Fibroblast of peridontal ligament (primary cell): ENCODE data around the gene LDLRAD4.

Experiments
- DNase-seq: peaks from one replicate; pipeline ENCODE4 v3.0.0-alpha.2; 2010; ENCODE audit errors: extremely low read depth

The LDLRAD4 gene

GRCh38 chr18:13284330-13285027, 65.9 kb downstream of the LDLRAD4 start:
- DNase-seq = no peak

GRCh38 chr18:13285874-13286273, 67.3 kb downstream of the LDLRAD4 start:
- DNase-seq = no peak

DNA sequence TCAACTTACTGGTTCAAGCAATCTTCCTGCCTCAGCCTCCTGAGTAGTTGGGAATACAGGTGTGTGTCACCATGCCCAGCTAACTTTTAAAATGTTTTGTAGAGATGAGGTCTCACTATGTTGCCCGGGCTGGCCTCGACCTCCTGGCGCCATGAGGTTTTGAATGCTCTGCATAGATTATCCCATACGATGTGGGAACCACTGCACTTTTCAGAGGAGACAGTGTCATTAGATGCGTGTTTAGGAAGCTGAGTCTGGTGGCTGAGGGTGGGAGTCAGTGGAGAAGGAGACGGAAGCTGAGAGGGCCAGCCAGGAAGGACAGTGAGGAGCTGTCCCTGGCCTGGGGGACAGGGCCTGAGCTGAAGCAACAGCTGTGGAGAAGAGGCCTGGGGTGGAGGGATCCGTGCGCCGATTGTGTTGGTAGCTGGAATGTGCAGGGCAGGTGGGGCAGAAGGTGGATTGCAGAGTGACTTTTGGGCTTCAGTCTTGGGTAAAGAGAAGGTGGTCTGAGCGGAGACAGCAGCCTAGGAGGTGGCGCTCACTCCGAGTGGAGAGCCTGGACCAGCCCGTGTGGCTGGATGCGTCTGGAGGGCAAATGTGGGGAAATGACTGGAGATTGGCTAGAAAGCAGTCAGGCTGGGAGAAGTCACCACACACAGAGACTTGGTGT, 68.0 kb downstream of the LDLRAD4 start:
- no peak for DNase-seq

DNA sequence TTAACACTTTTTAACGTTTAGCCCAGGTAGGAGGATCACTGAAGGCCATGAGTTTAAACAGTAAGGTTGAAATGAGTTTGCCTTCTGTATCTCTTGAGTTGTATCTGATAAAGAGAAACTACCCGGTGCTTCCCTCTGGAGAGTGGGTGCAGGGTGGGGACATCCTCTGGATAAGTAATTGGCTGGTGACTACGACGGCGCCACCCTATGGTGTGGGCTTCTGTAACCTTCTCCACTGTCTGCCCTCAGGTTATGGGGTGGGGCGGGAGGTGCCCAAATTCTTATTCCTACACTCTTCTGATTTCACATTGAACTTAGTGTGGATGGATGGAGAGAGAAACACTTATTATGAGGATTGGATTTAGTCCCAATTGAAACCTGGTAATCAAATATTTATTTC, 68.8 kb downstream of the LDLRAD4 start:
- DNase-seq = no peak

DNA sequence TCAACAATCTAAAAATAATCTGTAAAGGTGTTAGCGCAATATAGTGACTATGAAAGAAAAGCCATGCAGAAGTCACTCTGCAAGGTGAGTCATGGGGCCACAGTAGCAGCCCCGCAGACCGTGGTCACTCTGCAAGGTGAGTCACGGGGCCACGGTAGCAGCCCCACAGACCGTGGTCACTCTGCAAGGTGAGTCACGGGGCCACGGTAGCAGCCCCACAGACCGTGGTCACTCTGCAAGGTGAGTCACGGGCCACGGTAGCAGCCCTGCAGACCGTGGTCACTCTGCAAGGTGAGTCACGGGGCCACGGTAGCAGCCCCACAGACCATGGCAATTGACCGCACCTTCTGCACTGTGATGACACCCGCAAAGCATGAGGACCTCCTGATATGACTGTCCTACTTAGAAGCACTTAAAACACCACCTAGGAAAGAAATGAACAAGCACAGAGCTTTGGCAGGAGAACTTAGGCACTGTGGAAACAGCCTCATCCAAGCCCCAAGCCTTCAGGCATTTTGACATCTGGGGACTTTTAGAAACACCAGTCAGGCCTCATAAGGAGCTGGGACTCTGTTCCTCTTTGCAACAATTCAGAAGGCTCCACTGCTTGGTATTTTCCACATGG, 70.1 kb downstream of the LDLRAD4 start:
- no peak for DNase-seq

DNA sequence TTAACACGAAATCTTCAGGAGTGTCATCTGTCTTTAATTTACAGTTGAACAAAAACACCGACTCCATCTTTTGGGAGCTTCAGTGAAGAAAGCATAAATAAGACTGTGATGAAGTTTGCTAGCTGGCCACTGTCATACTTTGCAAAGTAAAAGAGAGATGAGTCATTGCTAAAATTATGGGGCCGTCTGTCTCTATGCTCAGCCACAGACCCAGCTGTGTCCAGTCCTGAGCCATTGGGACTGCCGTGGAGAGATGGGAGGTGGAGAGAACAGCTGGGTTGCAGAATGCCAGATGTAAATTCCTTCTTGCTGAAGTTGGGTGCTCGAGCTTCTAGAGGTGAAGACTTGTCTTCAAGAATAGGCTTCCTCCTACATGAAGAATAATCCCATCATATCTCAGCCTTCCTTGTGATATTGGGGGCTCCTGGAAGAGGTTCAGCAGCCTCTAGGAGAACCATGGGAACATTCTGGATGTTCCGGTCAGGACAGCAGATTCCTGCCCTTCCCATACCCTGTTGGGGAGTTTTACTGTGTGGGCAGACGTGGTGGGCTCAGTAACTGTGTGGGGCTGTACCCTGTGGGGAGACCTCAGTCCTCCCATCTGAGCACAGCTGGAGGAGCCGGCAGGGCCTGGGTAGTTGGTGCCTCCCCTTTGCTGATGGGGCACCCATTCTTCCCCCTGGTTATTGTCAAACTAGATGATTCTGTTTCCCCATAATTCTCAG, 71.1 kb downstream of the LDLRAD4 start:
- no peak for DNase-seq

DNA sequence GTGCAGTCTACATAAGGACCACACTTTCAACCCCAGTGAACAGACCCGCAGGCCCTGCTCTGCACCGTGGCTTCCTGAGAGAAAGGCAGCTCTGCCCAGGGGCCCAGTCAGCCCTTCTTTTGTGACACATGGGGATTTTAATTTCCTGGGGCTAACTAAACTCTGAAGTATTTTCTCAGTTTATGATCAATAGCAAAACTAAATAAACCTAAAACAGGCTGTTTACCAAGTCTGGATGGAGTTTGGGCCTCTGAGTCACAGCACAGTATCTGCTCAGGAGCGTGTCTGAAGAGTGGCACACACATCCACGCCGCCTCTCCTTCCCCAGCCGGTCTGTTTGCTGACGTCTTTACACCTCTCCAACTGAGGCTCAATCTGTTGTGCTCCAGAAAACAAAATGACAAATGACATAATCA, 72.3 kb downstream of the LDLRAD4 start:
- DNase-seq = no peak

DNA sequence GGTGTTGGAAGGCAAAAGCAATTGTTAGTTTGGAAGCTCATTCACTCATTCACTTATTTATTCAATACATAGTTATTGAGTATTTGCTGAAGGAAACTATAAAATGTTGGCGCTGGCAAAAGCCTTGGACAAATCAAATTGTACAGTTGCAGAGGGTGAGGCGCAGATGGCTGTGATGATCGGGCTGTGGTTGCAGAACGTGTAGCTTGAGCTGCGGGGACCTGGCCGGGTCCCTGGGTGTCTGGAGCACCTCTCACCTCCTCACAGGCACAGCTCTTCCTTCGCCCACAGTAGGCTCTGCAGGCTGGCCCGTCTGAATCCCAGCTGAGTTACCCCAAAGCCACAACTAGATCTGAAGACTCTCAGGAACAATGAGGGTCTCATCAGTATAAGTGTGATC, 72.7 kb downstream of the LDLRAD4 start:
- no peak for DNase-seq

- DNase-seq = no peak
Observed at GRCh38 chr18:13291745-13292447, 73.3 kb downstream of the LDLRAD4 start.

DNA sequence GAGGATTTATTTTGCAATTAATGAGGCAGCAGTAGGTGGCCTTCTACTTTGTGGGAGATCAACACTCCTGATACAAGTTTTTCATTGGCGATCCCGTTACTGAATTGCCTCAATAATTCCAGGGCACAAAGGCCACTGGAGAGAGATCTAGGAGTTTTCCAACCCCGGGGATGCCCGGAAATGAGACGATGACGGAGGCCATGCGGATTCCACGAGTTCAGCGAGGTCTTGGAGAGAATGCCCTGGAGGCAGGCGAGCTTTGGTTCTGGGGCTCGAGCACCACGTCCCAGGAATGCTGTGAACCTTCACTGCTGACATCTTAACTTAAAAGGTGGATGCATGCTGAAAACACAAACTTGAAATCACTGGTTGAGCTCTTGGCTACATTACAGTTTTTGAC, 74.2 kb downstream of the LDLRAD4 start:
- DNase-seq = no peak

GRCh38 chr18:13294309-13294708, 75.7 kb downstream of the LDLRAD4 start:
- DNase-seq = no peak

DNA sequence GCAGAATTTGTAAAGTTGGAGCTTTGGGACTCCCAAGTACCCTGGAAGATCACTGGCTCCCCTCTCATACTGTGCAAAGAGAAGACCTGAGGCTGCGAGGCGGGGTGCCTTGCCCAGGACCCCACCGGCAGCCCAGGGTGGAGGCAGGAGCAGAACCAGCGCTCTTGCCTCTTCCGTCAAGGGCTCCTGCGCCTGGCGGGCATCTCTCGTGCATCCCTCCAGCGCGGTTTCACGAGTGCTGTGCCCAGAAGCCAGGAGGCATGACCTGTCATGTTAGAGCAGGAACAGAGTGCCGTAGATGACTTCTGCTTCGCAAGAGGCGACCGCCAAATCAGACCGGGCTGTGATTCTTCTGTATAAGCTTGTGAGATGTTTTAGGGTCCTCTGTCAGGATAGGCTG, 77.3 kb downstream of the LDLRAD4 start:
- DNase-seq = no peak

DNA sequence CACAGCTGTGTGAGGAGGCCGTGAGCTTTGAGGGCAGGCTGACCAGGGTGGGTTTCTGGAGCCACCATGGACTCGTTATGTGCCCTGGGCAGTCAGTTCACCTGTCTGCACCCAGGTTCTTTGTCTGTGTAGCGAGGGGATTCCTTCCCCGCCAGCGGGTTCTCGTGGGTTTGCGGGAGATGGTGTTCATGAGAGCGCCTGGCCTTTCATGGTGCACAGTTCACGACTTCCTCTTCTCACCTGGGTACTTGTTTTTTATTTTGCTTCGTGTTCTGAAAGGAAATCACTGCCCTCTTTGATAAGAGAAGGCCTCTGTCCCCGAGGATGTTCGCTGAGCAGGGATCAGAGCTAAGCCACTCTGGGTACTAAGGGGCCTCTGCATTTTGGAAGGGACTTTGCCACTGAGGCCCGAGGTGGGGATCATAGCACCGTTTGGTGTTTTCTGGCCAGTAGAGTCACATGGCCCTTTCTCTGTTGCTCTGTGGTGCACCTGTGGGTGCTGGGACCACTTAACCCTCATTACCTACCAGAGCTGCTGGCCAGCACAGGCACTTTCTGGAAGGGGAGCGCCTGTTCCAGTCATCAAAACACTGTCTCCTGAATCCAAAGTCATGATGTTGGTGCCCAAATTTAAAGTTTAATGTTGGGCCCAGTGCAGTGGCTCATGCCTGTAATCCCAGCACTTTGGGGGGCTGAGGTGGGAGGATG, 78.5 kb downstream of the LDLRAD4 start:
- DNase-seq = no peak

GRCh38 chr18:13298262-13298661, 79.7 kb downstream of the LDLRAD4 start:
- no peak for DNase-seq

GRCh38 chr18:13300029-13300428, 81.5 kb downstream of the LDLRAD4 start:
- DNase-seq = no peak

DNA sequence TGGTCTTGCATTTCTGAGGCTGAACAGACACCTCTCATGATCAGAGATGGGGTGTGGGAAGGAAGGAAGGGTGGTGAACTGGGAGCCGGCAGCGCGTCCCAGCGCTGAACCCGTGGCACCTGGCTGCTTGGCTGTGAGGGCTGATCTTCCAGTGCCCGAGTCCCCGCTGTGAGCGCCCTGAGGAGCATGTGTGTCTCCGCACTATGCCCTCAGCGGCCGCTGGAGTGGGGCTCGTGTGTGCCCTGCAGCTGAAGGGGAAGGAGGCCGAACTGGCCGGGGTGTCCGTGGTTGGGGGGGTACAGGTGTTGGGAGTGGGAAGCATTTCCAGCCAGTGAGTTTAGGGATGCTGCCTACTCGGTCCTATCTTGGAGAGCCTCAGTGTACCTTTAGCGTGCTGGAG, 82.2 kb downstream of the LDLRAD4 start:
- no peak for DNase-seq

- DNase-seq = no peak
Observed at GRCh38 chr18:13302040-13302439, 83.5 kb downstream of the LDLRAD4 start.

GRCh38 chr18:13302457-13303225, 84.1 kb downstream of the LDLRAD4 start:
- DNase-seq = no peak

GRCh38 chr18:13303756-13304364, 85.3 kb downstream of the LDLRAD4 start:
- no peak for DNase-seq

GRCh38 chr18:13305301-13305700, 86.7 kb downstream of the LDLRAD4 start:
- no peak for DNase-seq
